Measurements from ENCODE around the gene TMSB10.

- TF ChIP-seq CTCF (conservative IDR thresholded peaks at IDR 0.05; ENCODE audit: low read depth, low read length) (no peak), EZH2 (IDR thresholded peaks at IDR 0.05; ENCODE audit: borderline replicate concordance, low read depth, low read length, poor library complexity, severe bottlenecking) (no peak)
Observed at GRCh38 chr2:84866122-84866521, 39.3 kb upstream of the TMSB10 start.

Measured in A673 (cell line).